HEK293 (cell line): ENCODE data around the gene NGB.

Source experiments
- CTCF ChIA-PET: fragments of 350-600 bp; formaldehyde crosslinking; extraction: SDS; loops from one replicate; lab custom pipeline; 2021; ENCODE audit warnings: antibody characterized with exemption; lab: Yijun Ruan, JAX
- POLR2A ChIA-PET: fragments of 300-600 bp; formaldehyde crosslinking; extraction: SDS; loops from one replicate; lab custom pipeline; 2020; ENCODE audit warnings: antibody characterized with exemption, inconsistent platforms; lab: Yijun Ruan, JAX
- H3K27ac ChIP-seq: fragments of 200-500 bp; sonication (Bioruptor generic); 2 replicates; pipeline ENCODE4 v1.5.1; 2014; ENCODE audit warnings: low read depth, low read length, control low read depth, inconsistent platforms; ENCODE audit errors: extremely low read depth
- H3K36me3 ChIP-seq, 2 experiments: fragments of 200-500 bp in 1 of 2; sonication (Bioruptor generic) in 1 of 2; 1 replicate in 1 of 2; 2 replicates in 1 of 2; pipeline ENCODE4 v1.5.1; 2014 to 2017; ENCODE audit warnings: inconsistent platforms in 2 of 2, low read length in 2 of 2; ENCODE audit not compliant: control insufficient read depth in 2 of 2, insufficient read depth in 1 of 2
- H3K4me1 ChIP-seq: fragments of 200-500 bp; sonication (Bioruptor generic); 2 replicates; pipeline ENCODE4 v1.5.1; 2014; ENCODE audit warnings: mild to moderate bottlenecking, low read length, inconsistent platforms; ENCODE audit not compliant: control insufficient read depth, insufficient read depth
- H3K4me3 ChIP-seq: 2 replicates; pipeline ENCODE4 v1.5.1; 2011; ENCODE audit warnings: low read depth, mild to moderate bottlenecking, control low read depth, low read length, moderate library complexity
- H3K9me3 ChIP-seq: fragments of 200-500 bp; sonication (Bioruptor generic); 2 replicates; pipeline ENCODE4 v1.5.1; 2014; ENCODE audit warnings: low read depth, low read length, inconsistent platforms; ENCODE audit not compliant: control insufficient read depth, insufficient read depth
- GLI2 ChIP-seq: fragments of 450-650 bp; formaldehyde crosslinking; IDR thresholded peaks from 2 replicates; pipeline ENCODE4; 2017; ENCODE audit warnings: missing biosample characterization, missing genetic modification characterization, low read depth, borderline replicate concordance
- HOXD13 ChIP-seq: sonication (generic); formaldehyde crosslinking; IDR thresholded peaks from 2 replicates; pipeline ENCODE4 v1.8.0; 2022; ENCODE audit warnings: missing genetic modification reagents, borderline replicate concordance
- KLF17 ChIP-seq: fragments of 450-650 bp; formaldehyde crosslinking; IDR thresholded peaks from 2 replicates; pipeline ENCODE4 v1.5.1; 2016; ENCODE audit warnings: missing biosample characterization, missing genetic modification characterization
- PRDM2 ChIP-seq: fragments of 450-650 bp; formaldehyde crosslinking; IDR thresholded peaks from 2 replicates; pipeline ENCODE4 v1.5.1; 2016; ENCODE audit warnings: missing biosample characterization, missing genetic modification characterization, borderline replicate concordance
- ZBTB7A ChIP-seq: fragments of 450-650 bp; formaldehyde crosslinking; IDR thresholded peaks from 2 replicates; pipeline ENCODE4 v1.5.1; 2016; ENCODE audit warnings: low read depth, missing biosample characterization, missing genetic modification characterization
- ZFHX2 ChIP-seq: fragments of 450-650 bp; formaldehyde crosslinking; conservative IDR thresholded peaks from 2 replicates; pipeline ENCODE4 v1.5.1; 2016; ENCODE audit warnings: missing biosample characterization, missing genetic modification characterization
- ZNF16 ChIP-seq: fragments of 450-650 bp; formaldehyde crosslinking; IDR thresholded peaks from 2 replicates; pipeline ENCODE4 v1.5.1; 2016; ENCODE audit warnings: low read depth, missing biosample characterization, missing genetic modification characterization
- ZNF335 ChIP-seq: fragments of 450-650 bp; formaldehyde crosslinking; conservative IDR thresholded peaks from 2 replicates; pipeline ENCODE4 v1.5.1; 2016; ENCODE audit warnings: missing biosample characterization, missing genetic modification characterization
- ZNF558 ChIP-seq: fragments of 450-650 bp; formaldehyde crosslinking; IDR thresholded peaks from 2 replicates; pipeline ENCODE4 v1.5.1; 2016; ENCODE audit warnings: missing biosample characterization, missing genetic modification characterization
- ZNF701 ChIP-seq: fragments of 450-650 bp; formaldehyde crosslinking; IDR thresholded peaks from 2 replicates; pipeline ENCODE4 v1.5.1; 2016; ENCODE audit warnings: missing biosample characterization, missing genetic modification characterization
- ZNF792 ChIP-seq: fragments of 450-650 bp; formaldehyde crosslinking; IDR thresholded peaks from 2 replicates; pipeline ENCODE4 v1.5.1; 2016; ENCODE audit warnings: missing biosample characterization, missing genetic modification characterization
- ZSCAN4 ChIP-seq: fragments of 450-650 bp; formaldehyde crosslinking; IDR thresholded peaks from 2 replicates; pipeline ENCODE4 v1.5.1; 2017; ENCODE audit warnings: missing biosample characterization, missing genetic modification characterization

NGB gene

GRCh38 chr14:77257700-77258099 is 13.3 kb downstream of the NGB start (continued):
- no peak for TF ChIP-seq ZSCAN4

GRCh38 chr14:77256694-77257093 is 14.3 kb downstream of the NGB start:
- CTCF ChIA-PET: no interaction called here
- no peak for TF ChIP-seq ZBTB7A (tag by site-specific recombination)
- TF ChIP-seq PRDM2: no peak
- TF ChIP-seq KLF17 (tag by site-specific recombination): no peak
- TF ChIP-seq ZNF701: no peak
- no peak for TF ChIP-seq ZNF16 (tag by site-specific recombination)
- TF ChIP-seq ZNF792 (tag by site-specific recombination): no peak
- no peak for TF ChIP-seq ZNF558 (tag by site-specific recombination)
- TF ChIP-seq HOXD13: no peak
- no peak for TF ChIP-seq ZNF335
- Histone ChIP-seq H3K4me3 (no peak overlapping the region), H3K27ac (no peak overlapping the region), H3K4me1 (no peaks in the 10 kb centered on the region), H3K9me3 (no peaks in the 10 kb centered on the region), H3K36me3 (peaks cover 0 to 3% of the 10 kb centered on the region in 2 experiments; a peak in 1 of 3 replicates)
- POLR2A ChIA-PET: no interaction called here

GRCh38 chr14:77253333-77254190 is 17.4 kb downstream of the NGB start:
- POLR2A ChIA-PET: no interaction called here
- Histone ChIP-seq H3K4me1 (no peaks in the 10 kb centered on the region), H3K27ac (no peak overlapping the region)
- TF ChIP-seq ZFHX2 (tag by site-specific recombination) (0 out of 2 replicates have a peak, but pooled peaks have one; percentile 16), GLI2 (tag by site-specific recombination) (no peak), PRDM2 (no peak)
- TF ChIP-seq, all 188 proteins: peak for 1
- H3K36me3 ChIP-seq: peaks cover 0 to 12% of the 10 kb centered on the region in 2 experiments; a peak in 1 of 3 replicates
- H3K4me3 ChIP-seq: no peak overlapping the region
- CTCF ChIA-PET: interaction anchor here (0.5 to 0.6 kb wide), 2 partner anchors 47 to 138 kb away, joined by 3 read pairs; no protein-coding TSS in a partner anchor
- no peaks in the 10 kb centered on the region for H3K9me3 ChIP-seq
